Posterior vena cava (tissue), 2 donors: ENCODE measurements around the gene ERBB4. TPM values are rescaled to one million over a fixed set of nuclear protein-coding genes. Genes with fewer than 3 reads are reported as not detected.

ENCODE experiments used
- DNase-seq: peaks from one replicate; pipeline ENCODE4 v3.0.0-alpha.2; 2020; ENCODE audit warnings: low spot score
- intact Hi-C, 2 donors: fragments of 100-400 bp; cut with DNase I; formaldehyde crosslinking; loops; one replicate each; pipeline versions ENCODE4 v1.14.1 to v1.14.2; 2022 to 2023
- total RNA-seq, 2 donors: library from RNA; stranded (reverse); fragmentation: NEBNext Ultra II Directional; extraction: Animal tissue kit (Norgen Biotek cat#: 25700); gene quantifications; one replicate each; pipeline ENCODE4 v1.2.1, GENCODE V29; 2021
- donor health status: DM: yes; HTN: yes; CAD: no.
- donor health status: DM: yes; HTN: yes; CAD: no.

The ERBB4 gene
- total RNA-seq, 2 donors from 2014 or later: 3.2 to 7.6 TPM

GRCh38 chr2:212181646-212182045 is 357.0 kb downstream of the ERBB4 start:
- no peak for DNase-seq
- intact Hi-C loops: no loop called here

DNA sequence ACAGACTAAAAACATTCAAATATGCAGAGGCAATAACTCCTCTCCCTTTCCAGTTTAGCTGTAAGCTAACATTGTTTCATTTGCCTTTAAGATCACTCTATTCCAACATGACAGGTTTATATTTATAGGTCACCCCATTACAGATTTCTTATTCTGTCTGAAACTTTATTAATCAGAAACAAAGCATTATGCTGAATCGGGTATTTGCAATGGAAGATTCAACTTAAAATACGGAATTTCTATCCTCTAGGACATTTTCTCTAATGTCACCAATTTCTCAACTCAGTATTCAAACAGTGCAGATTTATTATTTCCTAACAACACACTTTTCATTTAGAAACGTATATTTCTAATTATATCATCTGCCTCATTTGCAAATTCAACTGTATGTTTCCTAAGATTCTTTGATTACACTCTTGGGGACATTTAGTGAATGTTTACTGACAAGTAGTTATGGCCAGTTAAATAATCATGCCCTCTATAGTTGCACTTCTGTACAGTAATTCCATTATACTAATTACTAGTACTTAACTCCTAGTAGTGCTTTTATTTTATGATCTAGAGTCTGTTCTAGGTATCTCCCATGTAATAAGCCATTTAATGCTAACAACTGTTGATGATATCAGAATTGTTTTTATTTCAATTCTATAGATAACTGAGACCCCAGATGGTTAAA is 358.1 kb downstream of the ERBB4 start:
- DNase-seq: no peak
- intact Hi-C loops: no loop called here

DNA sequence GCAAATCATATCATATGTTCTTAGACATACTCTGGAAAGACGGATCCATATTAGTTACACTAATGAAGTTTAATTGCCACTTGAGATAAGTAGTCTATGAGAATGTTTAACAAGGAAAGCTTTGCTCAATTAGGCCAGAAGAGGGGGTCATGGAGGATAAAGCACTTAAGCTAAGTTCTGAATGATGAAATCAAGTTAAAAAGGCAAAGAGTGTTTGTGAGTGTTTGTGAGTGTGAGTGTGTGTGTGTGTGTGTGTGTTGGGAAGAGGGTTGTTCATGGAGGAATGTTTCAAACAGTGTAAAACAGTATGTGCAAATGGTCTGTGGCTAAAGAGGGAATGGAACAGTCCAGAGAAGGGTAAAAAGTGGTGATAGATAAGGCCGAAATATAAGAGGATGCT is 360.9 kb downstream of the ERBB4 start:
- no peak for DNase-seq
- intact Hi-C loops: no loop called here

- intact Hi-C loops: no loop called here
- no peak for DNase-seq
Measured at GRCh38 chr2:212176151-212176550, 362.5 kb downstream of the ERBB4 start.

DNA sequence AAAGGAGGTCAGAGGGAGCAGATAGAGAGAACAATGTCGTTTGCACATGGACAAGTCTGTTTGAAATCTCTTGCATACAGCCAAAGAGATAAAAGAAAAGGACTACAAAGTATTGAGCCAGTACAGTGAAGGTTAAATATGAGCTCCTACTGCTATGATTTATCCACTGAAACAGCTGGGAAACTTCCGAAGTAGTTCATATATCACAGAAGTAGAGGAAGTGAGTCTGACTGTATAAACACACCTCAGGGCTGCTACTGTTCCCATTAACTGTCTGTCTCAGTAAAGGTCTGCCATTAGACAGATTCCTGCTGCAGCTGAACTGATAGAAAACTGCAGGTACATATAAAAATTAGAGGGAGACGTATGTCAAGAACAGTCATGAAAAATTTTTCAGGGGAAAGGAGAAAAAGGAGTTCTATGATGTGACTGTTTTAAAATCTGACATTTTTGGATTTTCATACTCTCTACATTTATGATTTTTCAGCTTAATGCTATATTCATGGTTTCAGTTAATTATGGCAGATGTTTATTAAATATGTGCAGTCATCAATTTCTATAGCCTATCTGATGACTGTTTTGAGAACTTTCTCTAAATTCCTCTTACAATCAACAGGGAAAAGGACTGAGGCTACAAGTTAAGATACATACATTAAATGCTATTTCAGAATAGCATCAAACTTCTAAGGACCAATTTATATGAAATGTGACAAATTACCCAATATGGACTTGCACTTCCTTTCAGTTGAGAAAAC is 364.7 kb downstream of the ERBB4 start:
- intact Hi-C loops: no loop called here
- DNase-seq: no peak

GRCh38 chr2:212173331-212173730 is 365.3 kb downstream of the ERBB4 start:
- no peak for DNase-seq
- intact Hi-C loops: no loop called here

DNA sequence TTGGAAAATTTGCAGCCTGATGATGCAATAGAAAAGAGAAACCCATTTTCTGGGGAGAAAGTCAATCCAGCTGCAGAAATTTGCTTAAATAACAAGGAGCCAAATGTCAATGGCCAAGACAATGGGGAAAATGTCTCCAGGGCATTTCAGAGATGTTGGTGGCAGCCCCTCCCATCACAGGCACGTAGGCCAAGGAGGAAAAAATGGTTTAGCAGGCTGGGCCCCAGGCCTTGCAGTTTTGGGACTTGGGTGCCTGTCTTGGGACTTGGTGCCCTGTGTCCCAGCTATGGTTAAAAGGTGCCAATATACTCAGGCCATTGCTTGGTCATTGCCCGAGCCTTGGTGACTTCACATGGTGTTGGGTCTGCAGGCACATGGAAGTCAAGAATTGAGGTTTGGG is 368.2 kb downstream of the ERBB4 start:
- intact Hi-C loops: no loop called here
- no peak for DNase-seq

DNA sequence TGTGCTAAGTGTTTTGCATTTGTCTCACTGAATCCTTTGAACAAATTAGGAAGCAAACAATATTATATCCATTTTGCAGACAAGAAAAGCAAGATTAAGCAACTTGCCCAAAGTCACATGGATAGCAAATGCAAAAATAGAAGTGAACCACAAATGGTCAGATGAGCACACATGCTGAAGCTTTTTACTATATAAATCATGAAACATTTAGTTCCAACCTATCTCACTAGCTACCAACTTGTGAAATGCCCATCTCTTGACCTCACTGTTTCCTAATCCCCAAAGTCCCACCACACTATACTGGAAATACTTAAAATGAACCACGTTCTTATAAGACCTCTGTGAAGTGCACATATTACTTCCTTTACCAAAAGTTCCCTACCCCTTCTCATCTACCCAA is 380.5 kb downstream of the ERBB4 start:
- intact Hi-C loops: no loop called here
- no peak for DNase-seq

GRCh38 chr2:212157012-212157411 is 381.6 kb downstream of the ERBB4 start:
- no peak for DNase-seq
- intact Hi-C loops: no loop called here

DNA sequence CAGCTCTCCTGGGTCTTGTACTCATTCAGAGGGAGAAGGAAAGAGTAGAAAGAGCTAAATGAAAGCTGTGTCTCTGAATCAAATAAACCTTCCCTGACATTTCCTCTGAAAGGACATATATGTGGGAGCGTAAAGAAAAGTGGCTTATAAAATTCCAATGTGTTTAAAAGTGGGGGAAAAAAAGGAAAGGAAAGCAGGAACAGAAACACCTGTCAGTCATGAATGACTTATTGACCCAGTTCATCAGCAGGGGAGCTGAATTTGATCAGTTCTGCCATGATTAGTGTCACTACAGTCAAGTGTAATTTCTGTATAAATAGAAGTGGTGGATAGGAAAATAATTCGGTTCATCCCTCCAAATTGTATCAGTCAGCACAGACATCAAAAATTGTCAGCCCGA is 382.5 kb downstream of the ERBB4 start:
- intact Hi-C loops: no loop called here

GRCh38 chr2:212154477-212154878 is 384.1 kb downstream of the ERBB4 start:
- no peak for DNase-seq
- intact Hi-C loops: no loop called here

More for the DNA sequence above, 382.5 kb downstream of the ERBB4 start:
- no peak for DNase-seq

GRCh38 chr2:212153923-212154322 is 384.7 kb downstream of the ERBB4 start:
- DNase-seq: no peak
- intact Hi-C loops: no loop called here

DNA sequence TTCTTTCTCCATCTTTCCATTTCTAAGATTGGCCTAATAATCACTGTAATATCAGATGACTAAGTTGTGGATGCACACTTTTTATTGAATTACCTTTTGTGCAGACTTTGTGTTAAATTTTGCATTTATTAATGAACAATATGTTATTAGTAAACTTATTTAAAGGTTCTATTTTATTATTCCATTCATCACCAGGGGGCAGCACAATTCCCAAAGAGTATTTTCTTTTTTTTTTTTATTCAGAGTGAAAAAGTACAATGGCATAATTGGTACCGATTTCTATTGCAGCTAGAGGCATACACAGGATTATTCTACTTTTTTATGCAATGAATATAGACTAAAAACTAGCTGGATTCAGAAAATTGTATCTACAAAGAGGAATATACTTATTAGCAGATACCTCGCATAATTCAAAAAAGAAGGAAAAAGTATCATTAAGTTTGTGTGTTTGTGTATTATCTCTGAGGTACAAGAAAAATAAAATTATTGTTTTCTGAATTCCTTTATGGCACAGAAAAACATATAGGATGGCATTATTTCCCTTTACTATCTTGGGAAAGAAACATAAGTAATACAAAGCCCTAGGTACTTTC is 390.6 kb downstream of the ERBB4 start:
- DNase-seq: no peak
- intact Hi-C loops: no loop called here

DNA sequence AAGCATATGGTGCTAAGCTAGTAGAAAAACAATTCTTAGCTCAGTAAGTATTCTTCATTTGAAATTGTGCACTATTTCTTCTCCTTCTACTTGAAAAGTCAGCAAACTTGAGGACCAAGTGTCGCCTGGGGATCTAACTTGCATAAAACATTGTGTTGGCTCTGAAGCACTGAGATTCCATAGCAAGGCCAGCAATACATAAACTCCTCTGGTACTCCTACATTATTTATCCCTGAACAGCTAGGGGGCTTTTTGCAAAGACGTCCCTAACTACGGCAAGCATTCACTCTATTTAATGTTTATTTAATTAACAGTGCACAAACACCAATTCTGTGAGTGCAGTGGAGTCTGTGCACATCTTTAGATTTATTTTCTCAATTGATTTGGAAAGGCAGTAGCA is 392.2 kb downstream of the ERBB4 start:
- no peak for DNase-seq
- intact Hi-C loops: no loop called here

- intact Hi-C loops: no loop called here
- DNase-seq: no peak
Measured at GRCh38 chr2:212145121-212145520, 393.5 kb downstream of the ERBB4 start.

GRCh38 chr2:212142631-212143030 is 396.0 kb downstream of the ERBB4 start:
- no peak for DNase-seq
- intact Hi-C loops: no loop called here

DNA sequence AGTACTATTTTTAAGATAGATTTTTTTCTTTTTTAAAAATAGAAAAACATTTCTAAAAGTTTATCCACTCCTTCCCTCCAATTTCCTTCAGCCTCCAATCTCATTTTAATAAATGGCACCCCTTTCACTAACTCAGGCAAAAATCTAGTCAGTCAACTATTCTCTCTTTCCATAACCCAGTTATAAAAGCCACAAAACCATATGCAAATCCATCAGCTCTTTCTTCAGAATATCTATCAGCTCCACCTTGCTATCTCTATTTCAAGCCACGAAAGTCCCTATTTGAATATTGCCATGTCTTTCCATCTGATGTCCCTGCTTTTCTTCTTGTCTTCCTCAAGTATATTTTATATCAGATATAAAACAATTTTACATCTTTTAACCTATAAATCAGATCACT is 397.1 kb downstream of the ERBB4 start:
- DNase-seq: no peak
- intact Hi-C loops: no loop called here

GRCh38 chr2:212136216-212136795 is 402.3 kb downstream of the ERBB4 start:
- intact Hi-C loops: no loop called here

GRCh38 chr2:212135739-212136138 is 402.9 kb downstream of the ERBB4 start:
- intact Hi-C loops: no loop called here

More at GRCh38 chr2:212136216-212136795, 402.3 kb downstream of the ERBB4 start:
- DNase-seq: no peak

GRCh38 chr2:212133337-212133736 is 405.3 kb downstream of the ERBB4 start:
- intact Hi-C loops: no loop called here

More at GRCh38 chr2:212135739-212136138, 402.9 kb downstream of the ERBB4 start:
- no peak for DNase-seq

More at GRCh38 chr2:212133337-212133736, 405.3 kb downstream of the ERBB4 start:
- no peak for DNase-seq
